HUDEP-2 (cell line): ENCODE results near the gene TSC22D1.

ENCODE experiments used
- DNase-seq, 76 experiments: peaks; one replicate each; lab custom pipeline; 2025; ENCODE audit not compliant: unreplicated experiment in 76 of 76; lab: John Stamatoyannopoulos, UW

The TSC22D1 gene

GRCh38 chr13:44433863-44434765 is 142.0 kb downstream of the TSC22D1 start:
- DNase-seq, result no peak

- DNase-seq, result peak in 1 of 76 experiments; percentile 13
These were observed 143.5 kb downstream of the TSC22D1 start for GRCh38 chr13:44432650-44433049.

- DNase-seq, result peak in 1 of 76 experiments; percentile 5
These were observed 145.0 kb downstream of the TSC22D1 start for GRCh38 chr13:44431150-44431549.

- DNase-seq, result no peak
These were observed 146.8 kb downstream of the TSC22D1 start for GRCh38 chr13:44429311-44429710.

DNA sequence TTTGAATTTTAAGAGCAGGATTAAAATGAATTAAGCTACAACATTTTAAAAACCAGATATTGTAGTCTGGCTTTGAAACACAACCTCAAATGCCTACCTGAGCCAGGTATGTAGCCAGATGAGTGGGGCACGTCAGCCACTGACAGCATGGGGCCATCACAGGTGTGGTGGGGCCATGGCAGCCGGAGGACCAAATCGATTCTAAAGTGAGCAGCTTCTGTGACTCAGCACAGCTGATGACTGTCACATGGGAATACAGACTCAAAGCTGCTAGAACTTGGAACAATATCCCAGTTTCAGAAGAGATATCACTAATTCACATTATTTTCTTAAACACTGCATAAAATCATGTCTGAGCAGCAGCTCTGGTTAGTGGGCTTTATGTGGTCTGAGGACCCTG is 149.7 kb downstream of the TSC22D1 start:
- DNase-seq, result no peak

- DNase-seq, result no peak
These were observed 150.4 kb downstream of the TSC22D1 start for GRCh38 chr13:44425815-44426078.

GRCh38 chr13:44425041-44425814 is 150.9 kb downstream of the TSC22D1 start:
- DNase-seq, result peak in 19 of 76 experiments; percentile 5 to 47 (median 14)

- DNase-seq, result no peak
These were observed 152.3 kb downstream of the TSC22D1 start for GRCh38 chr13:44423824-44424223.

DNA sequence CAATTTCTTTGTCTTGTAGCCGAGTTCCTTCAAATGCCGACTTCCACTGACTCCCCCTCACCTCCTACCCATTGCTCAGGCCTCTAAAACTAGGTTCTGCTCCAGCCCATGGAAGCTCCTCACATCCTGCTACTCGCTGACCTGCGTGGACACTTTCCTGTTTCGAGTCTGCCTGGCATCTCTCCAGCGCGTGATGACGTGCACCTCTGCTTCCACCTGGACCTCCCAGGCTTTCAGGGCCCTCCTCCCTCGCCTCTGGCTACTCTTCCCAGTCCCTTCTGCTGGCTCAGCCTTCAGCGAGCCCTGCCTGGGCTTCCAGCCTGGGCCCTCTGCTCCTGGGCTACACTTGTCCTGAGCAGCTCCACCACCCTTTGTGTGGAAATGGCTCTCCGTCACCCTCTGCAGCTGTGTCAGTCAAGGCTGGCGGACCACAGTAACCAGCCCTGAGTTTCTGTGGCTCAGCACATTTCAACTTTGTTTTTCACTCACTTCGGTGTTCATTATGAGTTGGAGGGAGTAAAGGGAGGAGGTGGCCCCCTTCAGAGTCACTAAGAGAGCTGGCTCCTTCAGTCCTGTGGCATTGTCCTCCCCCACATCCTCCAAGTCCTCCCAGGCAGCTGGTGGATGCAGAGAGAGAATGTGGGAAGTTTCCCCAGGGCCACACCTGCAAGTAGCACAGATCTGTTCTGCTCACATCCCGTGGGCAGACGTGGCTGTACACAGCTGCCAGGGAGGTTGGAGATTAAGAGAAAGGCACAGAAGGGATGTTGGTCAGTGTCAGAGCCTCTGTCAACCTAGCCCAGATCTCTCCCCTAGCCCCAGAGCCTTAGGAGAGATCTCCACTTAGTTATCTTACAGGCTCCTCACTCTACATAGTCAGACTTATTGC is 153.1 kb downstream of the TSC22D1 start:
- DNase-seq, result no peak

GRCh38 chr13:44421853-44422525 is 154.1 kb downstream of the TSC22D1 start:
- DNase-seq, result no peak

DNA sequence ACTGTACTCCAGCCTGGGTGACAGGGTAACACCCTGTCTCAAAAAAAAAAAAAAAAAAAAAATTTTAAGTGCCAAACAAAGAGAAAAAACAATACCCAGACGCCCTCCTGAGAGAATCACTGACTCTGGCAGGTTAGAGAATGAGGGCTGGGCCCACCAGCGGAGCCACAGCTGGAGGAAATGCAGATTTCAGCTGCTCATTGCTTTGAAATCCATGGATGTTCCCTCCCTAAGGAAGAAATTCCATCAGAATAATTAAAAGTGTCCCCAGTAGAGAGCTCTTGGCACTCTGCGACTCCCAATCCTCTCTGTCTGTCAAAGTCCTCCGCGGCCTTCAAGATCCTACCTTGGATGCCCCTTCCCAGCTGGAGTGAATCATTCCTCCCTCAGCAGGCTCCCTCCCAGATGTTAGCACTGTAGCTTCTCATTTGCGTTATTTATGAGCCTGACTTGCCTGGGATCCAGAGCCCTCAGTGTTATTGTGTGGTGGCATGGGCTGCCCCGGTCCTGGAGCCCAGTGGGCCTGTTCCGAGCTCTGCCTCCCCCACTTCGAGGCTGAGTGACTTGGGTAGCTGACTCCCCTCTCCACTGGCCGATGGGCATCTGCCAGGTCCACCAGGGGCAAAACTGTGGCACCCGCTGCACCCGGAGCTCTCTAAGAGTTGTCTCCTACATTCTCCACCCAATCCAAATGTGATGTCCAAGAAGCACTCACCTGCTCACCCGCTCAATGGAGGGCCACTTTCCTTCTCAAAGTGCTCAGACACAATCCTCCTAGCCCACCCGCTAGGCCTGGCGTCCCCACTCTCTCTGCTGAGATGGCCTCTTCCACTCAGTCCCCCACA is 155.5 kb downstream of the TSC22D1 start:
- DNase-seq, result no peak

GRCh38 chr13:44417876-44418275 is 158.3 kb downstream of the TSC22D1 start:
- DNase-seq, result no peak

GRCh38 chr13:44417446-44417845 is 158.7 kb downstream of the TSC22D1 start:
- no peak for DNase-seq

DNA sequence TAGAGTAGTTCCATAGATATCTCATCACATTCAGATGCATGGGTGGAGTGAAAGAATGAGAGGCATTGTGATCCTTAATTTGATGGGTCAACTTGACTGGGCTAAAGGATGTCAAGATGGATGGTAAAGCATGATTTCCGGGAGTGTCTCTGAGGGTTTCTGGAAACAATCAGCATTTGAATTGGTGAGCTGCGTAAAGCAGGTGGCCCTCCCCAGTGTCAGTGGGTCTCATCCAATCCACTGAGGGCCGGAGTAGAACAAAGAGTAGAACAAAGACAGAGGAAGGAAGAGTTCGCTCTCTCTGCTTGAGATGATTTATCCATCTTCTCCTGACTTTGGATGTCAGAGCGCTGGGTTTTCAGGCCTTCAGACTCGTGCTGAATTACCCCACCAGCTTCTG is 159.4 kb downstream of the TSC22D1 start:
- DNase-seq, result no peak

GRCh38 chr13:44416301-44416700 is 159.8 kb downstream of the TSC22D1 start:
- no peak for DNase-seq

DNA sequence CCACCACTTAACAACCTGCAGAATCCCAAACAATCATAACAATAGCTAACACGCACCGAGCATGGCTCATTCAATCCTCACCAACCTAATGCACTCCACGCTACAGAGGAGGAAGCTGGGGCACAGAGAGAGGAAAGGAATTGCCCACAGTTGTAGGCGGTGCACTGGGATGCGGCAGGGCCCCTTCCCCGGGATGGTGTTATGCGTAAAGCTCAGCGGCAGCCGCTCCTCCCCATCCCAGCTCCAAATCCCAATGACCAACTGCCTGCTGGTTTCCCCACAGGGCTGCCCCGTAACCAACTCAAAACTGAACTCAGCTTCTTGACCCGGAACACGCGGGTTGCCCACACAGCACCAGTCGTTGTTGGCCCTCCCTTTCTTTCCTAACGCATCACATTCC is 160.3 kb downstream of the TSC22D1 start:
- DNase-seq, result no peak

DNA sequence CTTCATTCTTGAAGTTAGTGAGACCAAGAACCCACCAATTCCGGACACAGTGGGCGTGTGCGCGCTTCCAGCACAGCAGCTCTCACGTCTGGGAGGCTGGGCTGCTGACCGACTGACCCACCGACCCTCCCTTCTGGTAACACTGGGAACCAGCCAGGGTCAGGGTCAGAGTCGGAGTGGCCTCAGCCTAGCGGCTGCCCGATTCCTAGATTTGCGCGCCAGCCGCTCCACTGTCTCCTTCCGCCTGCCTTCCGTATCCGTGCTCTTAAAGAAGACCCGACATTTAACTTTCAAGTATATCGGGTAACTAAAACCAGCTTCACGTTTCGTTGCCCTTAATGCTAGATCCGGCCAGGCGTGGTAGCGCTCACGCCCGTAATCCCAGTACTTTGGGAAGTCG is 161.4 kb downstream of the TSC22D1 start:
- no peak for DNase-seq

DNA sequence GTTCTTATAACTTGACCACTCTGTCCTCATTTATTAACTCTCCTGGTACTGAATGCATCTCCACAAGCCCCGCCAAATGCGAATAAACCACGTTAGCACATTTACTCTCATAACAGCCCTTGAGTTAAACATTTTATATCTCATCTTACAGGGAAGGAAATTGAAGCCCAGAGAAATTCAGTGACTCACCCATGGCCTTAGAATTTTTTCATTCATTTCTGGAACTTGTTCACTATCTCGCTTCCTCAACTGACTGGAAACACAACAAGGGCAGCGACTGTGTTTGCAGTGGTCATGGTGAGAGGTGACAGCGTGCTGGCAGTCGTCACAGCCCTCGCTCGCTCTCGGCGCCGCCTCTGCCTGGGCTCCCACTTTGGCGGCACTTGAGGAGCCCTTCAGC is 163.0 kb downstream of the TSC22D1 start:
- no peak for DNase-seq

DNA sequence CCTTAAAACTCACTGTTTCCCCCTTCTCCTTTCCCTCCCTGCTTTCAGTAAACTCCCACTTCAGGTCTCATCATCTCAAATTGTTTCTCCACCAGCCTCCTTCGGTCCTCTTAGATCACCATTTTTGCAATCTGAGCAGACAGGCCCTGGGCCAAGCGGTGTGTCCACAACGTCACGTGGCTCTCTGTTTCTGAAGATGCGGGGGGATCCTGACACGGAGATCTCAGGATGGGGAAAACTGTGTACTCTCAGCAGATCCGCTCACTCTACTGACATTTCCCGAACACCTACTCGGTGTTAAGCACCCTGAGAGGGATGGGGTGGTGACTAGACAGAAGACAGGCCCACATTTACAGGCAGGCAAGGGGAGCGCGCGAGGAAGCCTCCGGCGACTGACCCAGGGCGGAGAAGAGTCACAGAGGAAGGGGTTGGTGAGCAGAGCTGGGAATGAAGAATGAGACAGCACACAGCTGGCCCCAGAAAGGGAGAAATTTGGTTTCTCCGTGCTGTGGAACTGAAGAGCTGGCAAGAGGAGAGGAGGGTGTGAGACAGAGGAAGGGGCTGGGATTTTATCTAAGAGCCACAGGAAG is 163.7 kb downstream of the TSC22D1 start:
- peak in 1 of 76 experiments; percentile 6 for DNase-seq
